Fibroblast of lung (primary cell): ENCODE measurements around the gene TSPAN33. TPM values are rescaled to one million over a fixed set of nuclear protein-coding genes. Genes with fewer than 3 reads are reported as not detected.

Source experiments
- DNase-seq, 2 donors: peaks; one replicate each; pipeline versions ENCODE4 v3.0.0 to v3.0.0-alpha.2; 2010; ENCODE audit warnings: low read depth in 2 of 2
- H2AFZ ChIP-seq: 2 replicates; pipeline ENCODE4 v1.5.1; 2012; ENCODE audit warnings: low read length, control low read depth, inconsistent platforms
- H3K27ac ChIP-seq: 2 replicates; pipeline ENCODE4 v1.5.1; 2011; ENCODE audit warnings: low read length, control low read depth; ENCODE audit not compliant: insufficient read depth
- H3K27me3 ChIP-seq: 2 replicates; pipeline ENCODE4 v1.5.1; 2011; ENCODE audit warnings: mild to moderate bottlenecking, low read length; ENCODE audit not compliant: control insufficient read depth, insufficient read depth
- H3K36me3 ChIP-seq: 2 replicates; pipeline ENCODE4 v1.5.1; 2011; ENCODE audit warnings: low read length; ENCODE audit not compliant: control insufficient read depth, insufficient read depth
- H3K4me1 ChIP-seq: 2 replicates; pipeline ENCODE4 v1.5.1; 2011; ENCODE audit warnings: low read length; ENCODE audit not compliant: control insufficient read depth, insufficient read depth; ENCODE audit errors: extremely low read depth
- H3K4me2 ChIP-seq: 2 replicates; pipeline ENCODE4 v1.5.1; 2011; ENCODE audit warnings: low read length, control low read depth; ENCODE audit not compliant: insufficient read depth; ENCODE audit errors: extremely low read depth
- H3K4me3 ChIP-seq, 4 experiments: fragments of 200-600 bp in 1 of 4; sonication (generic) in 1 of 4; replicated peaks in 1 of 4; 2 replicates each; pipeline ENCODE4 v1.5.1; 2011 to 2016; ENCODE audit warnings: low read length in 4 of 4, low read depth in 3 of 4, mild to moderate bottlenecking in 3 of 4, control low read depth in 2 of 4, inconsistent platforms in 1 of 4, mixed read lengths in 1 of 4; ENCODE audit not compliant: insufficient read depth in 1 of 4; ENCODE audit errors: control extremely low read depth in 1 of 4
- H3K79me2 ChIP-seq: 2 replicates; pipeline ENCODE4 v1.5.1; 2012; ENCODE audit warnings: mild to moderate bottlenecking, low read length, inconsistent platforms; ENCODE audit not compliant: control insufficient read depth, insufficient read depth
- H3K9ac ChIP-seq: 2 replicates; pipeline ENCODE4 v1.5.1; 2011; ENCODE audit warnings: mild to moderate bottlenecking, low read length, control low read depth; ENCODE audit not compliant: insufficient read depth
- H3K9me3 ChIP-seq: 2 replicates; pipeline ENCODE4 v1.5.1; 2012; ENCODE audit warnings: low read depth, low read length; ENCODE audit not compliant: control insufficient read depth, insufficient read depth
- H4K20me1 ChIP-seq: 2 replicates; pipeline ENCODE4 v1.5.1; 2011; ENCODE audit warnings: low read length; ENCODE audit not compliant: control insufficient read depth, insufficient read depth; ENCODE audit errors: extremely low read depth
- EZH2 ChIP-seq: IDR thresholded peaks from 2 replicates; pipeline ENCODE4 v1.5.1; 2012; ENCODE audit warnings: low read length, control low read depth, mild to moderate bottlenecking; ENCODE audit errors: missing control alignments
- polyA plus RNA-seq, 2 donors: library from polyadenylated mRNA; depleted of rRNA in 1 of 2; stranded (reverse) in 1 of 2; unstranded in 1 of 2; fragments of >200 nt; gene quantifications; 2 replicates each; pipeline ENCODE4 v1.2.1, GENCODE V29; 2011 to 2012; ENCODE audit warnings: missing spikeins in 1 of 2
- total RNA-seq: library from RNA; depleted of rRNA; stranded (reverse); fragments of >200 nt; gene quantifications from 2 replicates; pipeline ENCODE4 v1.2.1, GENCODE V29; 2014
- TF ChIP-seq, protein P1 (sequence below), 2 donors: IDR thresholded peaks in 1 of 2; conservative IDR thresholded peaks in 1 of 2; 1 replicate in 1 of 2; 2 replicates in 1 of 2; pipeline ENCODE4 v1.5.1; 2011 to 2012; ENCODE audit warnings: low read length in 2 of 2, control low read depth in 1 of 2, inconsistent platforms in 1 of 2, low read depth in 1 of 2, mild to moderate bottlenecking in 1 of 2

TSPAN33 gene
- total and polyA plus RNA-seq, 2 donors (not counting 1 experiment from before 2014, with no cell fraction given), result 0.17 to 0.36 TPM

DNA sequence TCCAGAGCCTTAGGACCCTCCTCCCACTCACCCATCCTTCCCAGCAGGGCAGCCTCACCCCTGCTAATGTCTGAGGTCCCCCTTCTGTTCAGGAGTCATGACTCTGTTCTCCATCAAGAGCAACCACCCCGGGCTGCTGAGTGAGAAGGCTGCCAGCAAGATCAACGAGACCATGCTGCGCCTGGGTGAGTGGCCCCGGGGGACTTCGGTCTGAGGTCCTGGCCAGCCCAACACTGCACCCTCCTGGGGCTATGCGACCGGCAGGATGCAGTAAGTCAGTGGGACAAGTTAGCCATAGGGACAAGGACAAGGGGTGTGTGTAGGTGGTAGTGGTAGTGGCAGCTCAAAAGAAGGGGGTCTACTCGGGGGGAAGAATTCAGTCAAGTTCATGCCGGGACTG, 64.2 kb downstream of the TSPAN33 start:
- Histone ChIP-seq H3K4me2 (no peak overlapping the region), H3K9me3 (no peaks in the 10 kb centered on the region), H3K27ac (no peak overlapping the region), H3K36me3 (no peaks in the 10 kb centered on the region), H3K4me1 (no peaks in the 10 kb centered on the region), H3K4me3 (no peak overlapping the region), H3K27me3 (no peaks in the 10 kb centered on the region), H3K79me2 (no peaks in the 10 kb centered on the region), H3K9ac (no peak overlapping the region), H4K20me1 (no peaks in the 10 kb centered on the region), H2AFZ (no peak overlapping the region)
- no peak for DNase-seq
- TF ChIP-seq EZH2, result no peak
- TF ChIP-seq, protein P1, sequence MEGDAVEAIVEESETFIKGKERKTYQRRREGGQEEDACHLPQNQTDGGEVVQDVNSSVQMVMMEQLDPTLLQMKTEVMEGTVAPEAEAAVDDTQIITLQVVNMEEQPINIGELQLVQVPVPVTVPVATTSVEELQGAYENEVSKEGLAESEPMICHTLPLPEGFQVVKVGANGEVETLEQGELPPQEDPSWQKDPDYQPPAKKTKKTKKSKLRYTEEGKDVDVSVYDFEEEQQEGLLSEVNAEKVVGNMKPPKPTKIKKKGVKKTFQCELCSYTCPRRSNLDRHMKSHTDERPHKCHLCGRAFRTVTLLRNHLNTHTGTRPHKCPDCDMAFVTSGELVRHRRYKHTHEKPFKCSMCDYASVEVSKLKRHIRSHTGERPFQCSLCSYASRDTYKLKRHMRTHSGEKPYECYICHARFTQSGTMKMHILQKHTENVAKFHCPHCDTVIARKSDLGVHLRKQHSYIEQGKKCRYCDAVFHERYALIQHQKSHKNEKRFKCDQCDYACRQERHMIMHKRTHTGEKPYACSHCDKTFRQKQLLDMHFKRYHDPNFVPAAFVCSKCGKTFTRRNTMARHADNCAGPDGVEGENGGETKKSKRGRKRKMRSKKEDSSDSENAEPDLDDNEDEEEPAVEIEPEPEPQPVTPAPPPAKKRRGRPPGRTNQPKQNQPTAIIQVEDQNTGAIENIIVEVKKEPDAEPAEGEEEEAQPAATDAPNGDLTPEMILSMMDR (conservative IDR thresholded peaks at IDR 0.05 in 1 of 2, IDR thresholded peaks at IDR 0.05 in 1 of 2; ENCODE audit: low read depth in 1 of 2, low read length in 2 of 2), result no peak

DNA sequence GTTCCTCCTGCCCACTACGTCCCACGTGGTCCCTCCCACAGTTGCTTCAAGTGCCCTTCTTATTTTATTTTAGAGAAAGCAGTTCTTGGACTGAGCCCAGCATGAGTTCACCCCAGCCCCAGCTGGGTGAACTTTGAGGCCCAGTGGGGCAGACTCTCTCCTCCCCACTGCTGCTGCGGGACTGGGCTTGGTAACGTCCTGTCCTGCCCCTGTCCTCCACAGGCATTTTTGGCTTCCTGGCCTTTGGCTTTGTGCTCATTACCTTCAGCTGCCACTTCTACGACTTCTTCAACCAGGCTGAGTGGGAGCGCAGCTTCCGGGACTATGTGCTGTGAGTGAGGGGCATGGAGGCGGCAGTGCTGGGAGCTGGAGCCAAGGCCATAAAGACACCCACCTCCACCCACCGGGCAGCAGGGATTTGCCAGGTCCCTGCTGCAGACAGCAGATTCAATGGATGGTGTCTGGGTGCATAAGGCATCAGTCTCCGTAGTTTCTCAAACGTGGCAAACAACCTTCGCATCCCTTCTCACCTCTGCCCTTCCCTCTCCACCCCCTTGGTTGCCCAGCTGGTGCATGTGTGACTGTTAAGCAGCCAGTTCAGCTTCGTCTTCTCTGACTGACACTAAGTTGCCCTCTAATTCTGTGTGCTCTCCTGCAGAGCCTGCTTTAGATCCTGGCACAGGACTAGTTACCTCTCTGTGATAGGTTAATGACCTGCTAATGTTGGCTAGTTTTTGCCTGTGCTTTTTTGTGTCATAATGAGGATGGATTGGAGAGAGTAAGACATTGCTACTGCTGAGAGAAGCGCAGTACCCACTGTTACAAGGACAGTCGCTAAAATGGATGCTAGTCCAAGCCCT, 64.8 kb downstream of the TSPAN33 start:
- no peak overlapping the region for H3K4me3 ChIP-seq
- no peak overlapping the region for H3K9ac ChIP-seq
- DNase-seq, result no peak
- TF ChIP-seq, protein P1 (conservative IDR thresholded peaks at IDR 0.05 in 1 of 2, IDR thresholded peaks at IDR 0.05 in 1 of 2; ENCODE audit: low read depth in 1 of 2, low read length in 2 of 2), result no peak
- TF ChIP-seq EZH2, result no peak
- no peaks in the 10 kb centered on the region for H3K4me1 ChIP-seq
- no peaks in the 10 kb centered on the region for H3K27me3 ChIP-seq
- H3K36me3 ChIP-seq, result no peaks in the 10 kb centered on the region
- H3K27ac ChIP-seq, result no peak overlapping the region
- no peaks in the 10 kb centered on the region for H3K79me2 ChIP-seq
- H2AFZ ChIP-seq, result no peak overlapping the region
- no peak overlapping the region for H3K4me2 ChIP-seq
- H3K9me3 ChIP-seq, result no peaks in the 10 kb centered on the region
- H4K20me1 ChIP-seq, result no peaks in the 10 kb centered on the region

DNA sequence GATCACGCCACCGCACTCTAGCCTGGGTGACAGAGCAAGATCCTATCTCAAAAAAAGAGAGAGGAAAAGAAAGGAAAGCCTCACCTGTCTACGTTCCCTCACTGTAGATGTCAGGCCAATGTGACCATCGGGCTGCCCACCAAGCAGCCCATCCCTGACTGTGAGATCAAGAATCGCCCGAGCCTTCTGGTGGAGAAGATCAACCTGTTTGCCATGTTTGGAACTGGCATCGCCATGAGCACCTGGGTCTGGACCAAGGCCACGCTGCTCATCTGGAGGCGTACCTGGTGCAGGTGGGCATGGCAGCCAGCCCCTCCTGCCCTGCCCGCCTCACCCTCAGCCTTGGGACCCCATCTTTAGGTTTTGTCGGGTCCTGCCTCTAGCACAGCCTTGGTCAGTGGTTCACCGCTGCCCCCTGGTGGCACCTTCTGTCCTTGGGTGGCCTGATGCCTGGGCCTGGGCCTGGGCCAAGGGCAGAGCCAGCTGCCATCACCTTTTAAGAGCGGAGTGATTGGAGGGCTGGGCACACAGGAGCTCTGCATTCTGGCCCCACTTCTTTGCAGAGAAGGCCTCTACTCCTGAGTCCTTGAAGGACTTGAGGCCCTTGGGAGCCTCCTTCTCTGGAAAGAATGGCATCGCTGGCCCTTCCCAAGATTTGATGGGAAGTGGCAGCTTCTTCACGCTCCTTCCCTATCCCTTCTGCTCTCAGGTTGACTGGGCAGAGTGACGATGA, 65.9 kb downstream of the TSPAN33 start:
- no peaks in the 10 kb centered on the region for H3K4me1 ChIP-seq
- no peak overlapping the region for H3K4me2 ChIP-seq
- no peak overlapping the region for H3K4me3 ChIP-seq
- no peak overlapping the region for H3K27ac ChIP-seq
- no peaks in the 10 kb centered on the region for H3K9me3 ChIP-seq
- no peaks in the 10 kb centered on the region for H4K20me1 ChIP-seq
- no peaks in the 10 kb centered on the region for H3K36me3 ChIP-seq
- no peaks in the 10 kb centered on the region for H3K27me3 ChIP-seq
- no peak overlapping the region for H3K9ac ChIP-seq
- H2AFZ ChIP-seq, result no peak overlapping the region
- H3K79me2 ChIP-seq, result no peaks in the 10 kb centered on the region
- no peak for TF ChIP-seq EZH2
- TF ChIP-seq, protein P1 (conservative IDR thresholded peaks at IDR 0.05 in 1 of 2, IDR thresholded peaks at IDR 0.05 in 1 of 2; ENCODE audit: low read depth in 1 of 2, low read length in 2 of 2), result peak; percentile 74 to 85
- DNase-seq, result peak; percentile 25 to 60
